Mesenchymal stem cell (in vitro differentiated cells and primary cell): ENCODE measurements around the gene DLX4.

ENCODE experiments used
- DNase-seq: peaks from one replicate; pipeline ENCODE4 v3.0.0-alpha.2; 2013
- H2AFZ ChIP-seq: one replicate; pipeline ENCODE4 v1.6.1; 2013; ENCODE audit warnings: low read depth, mild to moderate bottlenecking, control low read depth, inconsistent platforms, low read length, moderate library complexity
- H2AK5ac ChIP-seq: 2 replicates; pipeline ENCODE4 v1.6.1; 2013; ENCODE audit warnings: low read length, moderate library complexity, mild to moderate bottlenecking, inconsistent platforms; ENCODE audit not compliant: severe bottlenecking
- H2BK120ac ChIP-seq: one replicate; pipeline ENCODE4 v1.6.1; 2013; ENCODE audit warnings: low read depth, mild to moderate bottlenecking, inconsistent platforms, low read length, moderate library complexity
- H2BK12ac ChIP-seq, 2 experiments: one replicate each; pipeline ENCODE4 v1.6.1; 2013; ENCODE audit warnings: inconsistent platforms in 2 of 2, low read length in 2 of 2, mild to moderate bottlenecking in 2 of 2, moderate library complexity in 2 of 2, control low read depth in 1 of 2
- H2BK15ac ChIP-seq: one replicate; pipeline ENCODE4 v1.6.1; 2013; ENCODE audit warnings: mild to moderate bottlenecking, low read depth, inconsistent platforms; ENCODE audit not compliant: poor library complexity, severe bottlenecking
- H2BK5ac ChIP-seq: 2 replicates; pipeline ENCODE4 v1.6.1; 2013; ENCODE audit warnings: low read depth, mild to moderate bottlenecking, low read length, control low read depth, inconsistent platforms; ENCODE audit not compliant: poor library complexity, severe bottlenecking
- H3K14ac ChIP-seq, 2 experiments: one replicate each; pipeline ENCODE4 v1.6.1; 2013; ENCODE audit warnings: inconsistent platforms in 2 of 2, low read length in 2 of 2, control low read depth in 1 of 2, mild to moderate bottlenecking in 1 of 2, moderate library complexity in 1 of 2
- H3K18ac ChIP-seq, 2 experiments: one replicate each; pipeline ENCODE4 v1.6.1; 2013; ENCODE audit warnings: inconsistent platforms in 2 of 2, low read length in 2 of 2, control low read depth in 1 of 2, low read depth in 1 of 2, mild to moderate bottlenecking in 1 of 2
- H3K23ac ChIP-seq, 2 experiments: one replicate each; pipeline ENCODE4 v1.6.1; 2013; ENCODE audit warnings: inconsistent platforms in 2 of 2, low read length in 2 of 2, mild to moderate bottlenecking in 2 of 2, moderate library complexity in 2 of 2, control low read depth in 1 of 2
- H3K27ac ChIP-seq: 2 replicates; pipeline ENCODE4 v1.5.1; 2013; ENCODE audit warnings: mild to moderate bottlenecking, moderate library complexity, low read length, control low read depth, inconsistent platforms; ENCODE audit not compliant: poor library complexity, severe bottlenecking
- H3K27me3 ChIP-seq, 2 experiments: 2 replicates each; pipeline versions ENCODE4 v1.6.1 to v1.7.0; 2013; ENCODE audit warnings: low read length in 2 of 2, mild to moderate bottlenecking in 2 of 2, moderate library complexity in 2 of 2, control low read depth in 1 of 2, inconsistent platforms in 1 of 2; ENCODE audit not compliant: control insufficient read depth in 1 of 2, insufficient read depth in 1 of 2
- H3K36me3 ChIP-seq, 2 experiments: 2 replicates each; pipeline versions ENCODE4 v1.6.1 to v1.7.0; 2013; ENCODE audit warnings: low read length in 2 of 2, control low read depth in 1 of 2, inconsistent platforms in 1 of 2, low read depth in 1 of 2, mild to moderate bottlenecking in 1 of 2; ENCODE audit not compliant: insufficient read depth in 2 of 2, control insufficient read depth in 1 of 2
- H3K4ac ChIP-seq, 2 experiments: one replicate each; pipeline ENCODE4 v1.6.1; 2013; ENCODE audit warnings: inconsistent platforms in 2 of 2, low read length in 2 of 2, mild to moderate bottlenecking in 2 of 2, moderate library complexity in 2 of 2, control low read depth in 1 of 2, low read depth in 1 of 2
- H3K4me1 ChIP-seq: 2 replicates; pipeline ENCODE4 v1.6.1; 2013; ENCODE audit warnings: low read depth, low read length, control low read depth; ENCODE audit not compliant: control insufficient read depth, insufficient read depth
- H3K4me2 ChIP-seq: 2 replicates; pipeline ENCODE4 v1.6.1; 2013; ENCODE audit warnings: low read length, mild to moderate bottlenecking, inconsistent platforms; ENCODE audit not compliant: poor library complexity, severe bottlenecking
- H3K4me3 ChIP-seq, 2 experiments: 2 replicates each; pipeline versions ENCODE4 v1.5.1 to v1.7.0; 2013; ENCODE audit warnings: low read length in 2 of 2, mild to moderate bottlenecking in 2 of 2, control low read depth in 1 of 2, low read depth in 1 of 2; ENCODE audit not compliant: insufficient read depth in 1 of 2
- H3K79me1 ChIP-seq: replicated peaks from 2 replicates; pipeline ENCODE4 v1.6.1; 2013; ENCODE audit warnings: mild to moderate bottlenecking, control low read depth, low read length, inconsistent platforms; ENCODE audit not compliant: poor library complexity, severe bottlenecking
- H3K9ac ChIP-seq: 2 replicates; pipeline ENCODE4 v1.7.0; 2013; ENCODE audit warnings: mild to moderate bottlenecking, low read length, moderate library complexity
- H3K9me3 ChIP-seq: 2 replicates; pipeline ENCODE4 v1.7.0; 2013; ENCODE audit warnings: mild to moderate bottlenecking, low read length; ENCODE audit not compliant: control insufficient read depth
- H4K8ac ChIP-seq: one replicate; pipeline ENCODE4 v1.6.1; 2013; ENCODE audit warnings: inconsistent platforms, mild to moderate bottlenecking, low read length, moderate library complexity
- H4K91ac ChIP-seq: one replicate; pipeline ENCODE4 v1.6.1; 2013; ENCODE audit warnings: mild to moderate bottlenecking, low read length, inconsistent platforms
- WGBS: methylation state at CpG from one replicate; pipeline ENCODE4 v1.1.7; 2013; ENCODE audit warnings: mixed read lengths; 5-methylcytosine and 5-hydroxymethylcytosine counted together

Gene DLX4

DNA sequence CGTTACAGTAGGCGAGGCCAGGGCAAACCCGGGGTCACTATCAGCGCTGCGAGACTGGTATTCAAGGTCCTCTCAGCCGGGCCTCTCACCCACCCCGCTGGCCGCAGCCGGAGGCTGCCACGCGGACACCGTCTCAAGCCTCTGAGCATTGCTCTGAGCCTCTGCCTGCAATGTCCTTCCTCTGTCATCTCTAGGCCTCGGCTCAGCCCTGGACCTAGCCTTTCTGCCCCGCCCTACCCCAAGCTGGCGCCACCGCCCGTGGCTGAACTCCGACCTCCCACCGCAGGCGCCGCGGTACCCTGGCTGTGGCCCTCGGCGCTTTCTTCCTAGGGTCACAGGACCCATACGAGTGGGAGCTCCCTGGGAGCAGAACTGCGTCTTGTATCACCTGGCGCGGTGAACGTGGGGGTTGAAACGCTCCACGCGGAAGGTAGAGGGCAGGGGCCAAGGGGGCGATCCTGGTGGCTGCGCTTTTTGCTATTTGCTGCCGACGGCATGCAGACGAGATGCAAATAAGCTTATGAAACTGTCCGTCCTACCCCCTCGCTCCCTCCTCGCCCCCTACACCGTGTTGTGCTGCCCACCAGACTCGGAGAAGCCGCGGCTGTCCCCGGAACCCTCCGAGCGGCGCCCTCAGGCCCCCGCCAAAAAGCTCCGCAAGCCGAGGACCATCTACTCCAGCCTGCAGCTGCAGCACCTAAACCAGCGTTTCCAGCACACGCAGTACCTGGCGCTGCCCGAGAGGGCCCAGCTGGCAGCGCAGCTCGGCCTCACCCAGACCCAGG is 3.7 kb downstream of the DLX4 start:
- Histone ChIP-seq H3K4me2 (no peak overlapping the region), H3K14ac (no peak overlapping the region), H2AFZ (no peak overlapping the region), H3K36me3 (no peaks in the 10 kb centered on the region), H2AK5ac (no peak overlapping the region), H3K27me3 (peaks cover 90 to 100% of the 10 kb centered on the region in 2 experiments), H4K8ac (no peak overlapping the region), H3K27ac (no peak overlapping the region), H3K9me3 (no peaks in the 10 kb centered on the region), H2BK5ac (no peak overlapping the region), H3K9ac (no peak overlapping the region), H3K4me1 (peaks cover 31% of the 10 kb centered on the region), H2BK120ac (no peak overlapping the region), H3K18ac (no peak overlapping the region), H2BK12ac (no peak overlapping the region), H3K23ac (peak overlapping the region in 1 of 2 experiments; percentile 42), H3K4me3 (peak overlapping the region; percentile 16 to 18), H2BK15ac (no peak overlapping the region), H3K79me1 (no peaks in the 10 kb centered on the region), H3K4ac (no peak overlapping the region), H4K91ac (no peak overlapping the region)
- WGBS: 5% methylated on average over 57 of the region's 57 CpGs
- DNase-seq: no peak

DNA sequence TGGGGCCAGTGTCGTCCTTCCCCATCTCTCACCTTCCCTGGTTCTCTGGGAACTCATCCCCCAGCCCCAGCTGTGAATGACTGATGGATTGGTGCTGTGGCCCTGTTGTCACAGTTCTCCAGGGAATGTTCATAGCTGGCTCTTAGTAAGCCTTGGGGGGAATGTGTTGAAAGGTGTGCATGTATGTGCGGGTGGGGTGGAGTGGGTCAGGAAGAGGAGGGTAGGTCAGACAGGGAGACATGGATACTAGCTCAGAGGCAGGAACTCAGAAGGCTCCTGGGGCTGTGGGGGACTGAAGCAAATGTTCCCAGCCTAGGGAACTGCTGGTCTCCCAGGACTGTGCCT is 4.3 kb downstream of the DLX4 start:
- no peak overlapping the region for H3K14ac ChIP-seq
- H3K4me1 ChIP-seq: peaks cover 29% of the 10 kb centered on the region
- WGBS: 13% methylated on average over 2 of the region's 2 CpGs
- no peak overlapping the region for H3K9ac ChIP-seq
- H3K18ac ChIP-seq: no peak overlapping the region
- H3K23ac ChIP-seq: no peak overlapping the region
- no peak overlapping the region for H4K91ac ChIP-seq
- no peak overlapping the region for H2AFZ ChIP-seq
- peaks cover 84 to 100% of the 10 kb centered on the region in 2 experiments for H3K27me3 ChIP-seq
- H3K27ac ChIP-seq: no peak overlapping the region
- H2AK5ac ChIP-seq: no peak overlapping the region
- no peaks in the 10 kb centered on the region for H3K79me1 ChIP-seq
- no peak overlapping the region for H3K4me2 ChIP-seq
- no peaks in the 10 kb centered on the region for H3K36me3 ChIP-seq
- no peaks in the 10 kb centered on the region for H3K9me3 ChIP-seq
- H2BK15ac ChIP-seq: no peak overlapping the region
- H4K8ac ChIP-seq: no peak overlapping the region
- no peak overlapping the region for H3K4me3 ChIP-seq
- H2BK12ac ChIP-seq: no peak overlapping the region
- H3K4ac ChIP-seq: no peak overlapping the region
- H2BK5ac ChIP-seq: no peak overlapping the region
- no peak for DNase-seq
- H2BK120ac ChIP-seq: no peak overlapping the region

DNA sequence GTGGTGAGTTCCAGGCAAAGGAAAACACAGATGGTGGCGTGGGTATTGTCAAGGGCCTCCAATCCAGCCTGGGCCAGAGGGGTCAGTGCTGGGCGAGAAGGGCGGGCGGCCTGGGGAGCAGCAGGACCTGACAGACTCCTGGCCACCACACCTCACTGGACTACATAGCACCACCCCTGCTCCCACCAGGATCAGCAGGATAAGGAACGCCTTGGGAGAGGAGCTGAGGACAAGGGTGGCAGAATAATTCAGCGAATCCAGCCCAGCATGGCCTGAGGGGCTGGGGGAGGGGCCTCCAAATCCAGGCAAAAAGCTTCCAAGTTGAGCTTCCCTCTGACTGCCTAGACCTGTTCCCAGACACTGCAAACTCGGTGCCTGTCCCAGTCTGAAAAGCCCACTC is 6.5 kb downstream of the DLX4 start:
- 29% methylated on average over 4 of the region's 7 CpGs for WGBS
- H4K91ac ChIP-seq: no peak overlapping the region
- H3K9ac ChIP-seq: no peak overlapping the region
- H3K18ac ChIP-seq: no peak overlapping the region
- no peak overlapping the region for H2BK120ac ChIP-seq
- no peak overlapping the region for H2BK15ac ChIP-seq
- H3K9me3 ChIP-seq: no peaks in the 10 kb centered on the region
- H3K4me3 ChIP-seq: no peak overlapping the region
- no peak overlapping the region for H2AK5ac ChIP-seq
- DNase-seq: no peak
- no peak overlapping the region for H4K8ac ChIP-seq
- H3K27ac ChIP-seq: no peak overlapping the region
- no peak overlapping the region for H2AFZ ChIP-seq
- no peak overlapping the region for H3K23ac ChIP-seq
- H3K4me1 ChIP-seq: peaks cover 17% of the 10 kb centered on the region
- no peak overlapping the region for H3K4me2 ChIP-seq
- no peak overlapping the region for H2BK5ac ChIP-seq
- no peaks in the 10 kb centered on the region for H3K79me1 ChIP-seq
- H2BK12ac ChIP-seq: no peak overlapping the region
- no peaks in the 10 kb centered on the region for H3K36me3 ChIP-seq
- H3K4ac ChIP-seq: no peak overlapping the region
- H3K14ac ChIP-seq: peak overlapping the region in 1 of 2 experiments; percentile 41
- peaks cover 63 to 100% of the 10 kb centered on the region in 2 experiments for H3K27me3 ChIP-seq

DNA sequence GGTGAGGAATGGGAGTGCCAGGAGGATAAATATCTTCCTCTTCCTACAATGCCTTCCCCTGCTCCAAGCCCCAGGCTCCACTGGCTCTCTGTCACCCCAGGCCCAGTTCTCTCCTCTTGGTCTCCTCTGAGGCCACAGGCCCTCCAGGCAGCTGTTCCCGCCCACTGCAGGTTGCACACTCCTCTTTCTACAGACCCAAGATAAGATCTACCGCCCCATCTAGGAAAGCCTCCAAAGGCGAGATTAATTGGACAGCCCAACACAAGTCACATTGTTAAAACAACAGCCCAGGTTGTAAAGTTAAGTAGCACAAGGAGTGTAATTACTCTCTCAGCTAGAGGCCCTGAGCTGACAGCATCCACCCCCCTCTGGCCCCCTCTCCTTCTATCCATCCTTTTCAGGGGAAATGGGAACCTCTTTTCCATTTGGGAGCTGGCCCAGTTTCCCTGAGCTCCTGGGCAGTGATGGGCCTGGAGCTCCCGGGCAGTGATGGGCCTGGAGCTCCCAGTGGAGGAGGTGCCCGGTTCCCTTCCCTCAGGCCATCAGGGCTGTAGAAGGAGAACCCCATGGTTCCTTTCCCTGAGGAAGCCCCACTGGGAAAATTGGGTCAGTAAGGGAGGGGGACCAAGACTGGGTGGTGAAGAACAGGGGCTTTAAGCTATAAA is 7.3 kb downstream of the DLX4 start:
- H3K9ac ChIP-seq: no peak overlapping the region
- no peak overlapping the region for H2BK120ac ChIP-seq
- peaks cover 57 to 100% of the 10 kb centered on the region in 2 experiments for H3K27me3 ChIP-seq
- H3K27ac ChIP-seq: no peak overlapping the region
- no peak overlapping the region for H3K23ac ChIP-seq
- no peak overlapping the region for H4K8ac ChIP-seq
- no peak overlapping the region for H2AK5ac ChIP-seq
- no peak overlapping the region for H3K4me2 ChIP-seq
- no peaks in the 10 kb centered on the region for H3K79me1 ChIP-seq
- no peak overlapping the region for H2BK5ac ChIP-seq
- H2AFZ ChIP-seq: no peak overlapping the region
- H2BK15ac ChIP-seq: no peak overlapping the region
- no peaks in the 10 kb centered on the region for H3K36me3 ChIP-seq
- peaks cover 22% of the 10 kb centered on the region for H3K4me1 ChIP-seq
- no peak overlapping the region for H3K4ac ChIP-seq
- no peak overlapping the region for H3K18ac ChIP-seq
- no peak overlapping the region for H2BK12ac ChIP-seq
- whole genome bisulfite sequencing: 37% methylated on average over 5 of the region's 5 CpGs
- H3K9me3 ChIP-seq: no peaks in the 10 kb centered on the region
- no peak overlapping the region for H3K14ac ChIP-seq
- H4K91ac ChIP-seq: no peak overlapping the region
- H3K4me3 ChIP-seq: no peak overlapping the region
- no peak for DNase-seq
